G401 (cell line): ENCODE results near the gene CLDN24. TPM values are rescaled to one million over a fixed set of nuclear protein-coding genes. Genes with fewer than 3 reads are reported as not detected.

Source experiments
- DNase-seq: peaks from one replicate; pipeline ENCODE4 v3.0.0-alpha.2; 2015; ENCODE audit warnings: low spot score
- in situ Hi-C: cut with HindIII; loops from 2 replicates; pipeline ENCODE4 v1.10.0; 2016; ENCODE audit warnings: low sequenced_read_pairs, mixed read lengths
- total RNA-seq: library from RNA; depleted of rRNA; stranded (reverse); fragments of >200 nt; shearing (Covaris generic); gene quantifications from 2 replicates; pipeline ENCODE4 v1.2.3, GENCODE V29; 2014; rRNA removed

CLDN24 gene
- total RNA-seq, 1 experiment from 2014 or later, result not detected

DNA sequence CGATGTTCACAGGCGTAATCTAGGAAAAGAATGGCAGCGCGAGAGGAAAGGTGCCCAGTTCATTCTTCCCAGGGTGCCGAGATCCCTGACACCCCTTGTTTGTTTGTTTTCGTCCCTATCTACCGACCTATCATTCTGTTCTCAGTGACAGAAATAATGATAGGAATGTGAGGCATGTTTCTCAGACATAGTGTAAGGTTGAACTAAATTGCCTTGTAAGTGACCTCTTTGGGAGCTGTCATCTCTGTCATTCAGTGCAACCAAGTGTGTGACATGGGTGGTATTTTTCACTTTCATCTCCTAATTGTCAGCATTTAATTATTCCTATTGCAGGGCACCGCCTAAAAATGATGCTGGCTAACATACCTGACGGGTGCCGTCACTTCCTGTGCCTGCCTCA is 26.5 kb downstream of the CLDN24 start:
- no peak for DNase-seq

GRCh38 chr4:183291070-183291469 is 31.2 kb downstream of the CLDN24 start:
- in situ Hi-C loops, result no loop called here
- DNase-seq, result no peak

More for the DNA sequence above, 26.5 kb downstream of the CLDN24 start:
- in situ Hi-C loops, result no loop called here

DNA sequence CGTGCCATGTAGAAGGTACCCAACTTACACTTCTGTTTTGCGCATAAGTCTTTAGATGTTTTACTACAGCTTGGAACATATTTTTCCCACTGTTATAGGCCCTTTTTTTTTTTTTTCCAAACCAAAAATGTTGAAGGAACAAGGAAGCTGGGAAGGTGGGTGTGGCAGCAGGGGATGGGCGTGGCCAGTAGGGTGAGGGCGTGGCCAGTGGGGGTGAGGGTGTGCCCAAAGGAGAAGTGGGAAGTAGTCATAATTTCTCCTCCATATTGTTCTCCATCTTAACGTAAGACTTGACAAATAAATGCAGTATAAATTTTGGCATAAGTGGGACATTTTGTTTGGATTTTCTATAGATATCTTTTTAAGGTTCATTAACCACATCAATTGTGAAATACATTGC is 32.5 kb downstream of the CLDN24 start:
- in situ Hi-C loops, result no loop called here
- no peak for DNase-seq

- DNase-seq, result no peak
- in situ Hi-C loops, result no loop called here
These were observed 33.3 kb downstream of the CLDN24 start for GRCh38 chr4:183288955-183289354.

GRCh38 chr4:183287677-183288076 is 34.5 kb downstream of the CLDN24 start:
- DNase-seq, result no peak
- in situ Hi-C loops, result no loop called here

DNA sequence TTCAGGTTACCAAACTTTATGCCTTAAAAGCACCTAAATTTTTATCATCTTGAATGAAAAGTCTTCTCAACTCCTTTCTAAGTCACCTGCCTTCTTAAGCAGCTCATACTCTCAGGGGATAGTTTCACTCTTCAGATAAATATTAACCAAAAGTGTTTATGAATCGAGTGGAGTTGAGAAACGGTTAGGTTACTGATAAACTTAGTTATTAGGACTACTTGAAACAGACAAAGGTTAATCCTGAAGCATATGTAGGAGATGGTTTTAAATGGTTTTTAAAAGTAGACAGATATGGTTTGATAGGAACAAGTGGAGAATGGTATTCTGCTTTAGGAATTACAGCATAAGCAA is 34.9 kb downstream of the CLDN24 start:
- DNase-seq, result no peak
- in situ Hi-C loops, result no loop called here

GRCh38 chr4:183286590-183287308 is 35.5 kb downstream of the CLDN24 start:
- in situ Hi-C loops, result no loop called here
- no peak for DNase-seq

DNA sequence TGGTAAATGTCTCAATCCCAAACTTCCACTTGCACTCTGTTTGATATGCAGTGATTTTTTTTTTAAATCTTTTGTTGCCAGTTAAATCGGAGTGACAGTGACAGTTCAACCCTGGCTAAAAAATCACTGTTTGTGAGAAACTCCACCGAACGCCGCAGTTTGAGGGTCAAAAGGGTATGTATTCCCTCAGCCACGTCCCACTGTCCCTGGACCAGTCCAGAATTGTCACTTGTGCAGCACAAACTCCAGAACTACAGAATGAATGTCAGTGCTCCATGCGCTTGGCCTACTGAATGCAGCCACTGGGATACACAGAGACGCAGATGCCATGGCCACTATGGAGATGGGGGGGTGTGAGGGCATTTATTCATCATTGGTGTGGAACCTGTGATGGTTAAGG is 36.3 kb downstream of the CLDN24 start:
- in situ Hi-C loops, result no loop called here
- no peak for DNase-seq

DNA sequence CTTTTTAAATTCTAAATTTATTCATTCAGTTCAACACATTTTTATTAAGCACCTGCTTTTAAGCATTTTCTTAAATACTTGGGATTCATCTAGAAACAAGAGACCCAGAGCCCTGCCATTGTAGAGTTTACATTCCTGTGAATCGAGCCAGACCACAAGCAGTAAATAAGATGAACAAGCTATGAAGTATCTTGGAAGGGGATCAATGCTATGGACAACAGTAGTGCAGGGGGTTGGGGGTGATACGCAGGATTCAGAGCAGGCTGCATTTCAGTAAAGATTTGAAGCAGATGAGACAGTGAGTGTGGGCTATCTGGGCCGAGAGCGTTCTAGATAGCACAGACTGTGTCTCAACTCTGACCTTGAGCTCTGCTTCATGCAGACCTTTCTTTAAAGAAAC is 37.3 kb downstream of the CLDN24 start:
- no peak for DNase-seq
- in situ Hi-C loops, result no loop called here

DNA sequence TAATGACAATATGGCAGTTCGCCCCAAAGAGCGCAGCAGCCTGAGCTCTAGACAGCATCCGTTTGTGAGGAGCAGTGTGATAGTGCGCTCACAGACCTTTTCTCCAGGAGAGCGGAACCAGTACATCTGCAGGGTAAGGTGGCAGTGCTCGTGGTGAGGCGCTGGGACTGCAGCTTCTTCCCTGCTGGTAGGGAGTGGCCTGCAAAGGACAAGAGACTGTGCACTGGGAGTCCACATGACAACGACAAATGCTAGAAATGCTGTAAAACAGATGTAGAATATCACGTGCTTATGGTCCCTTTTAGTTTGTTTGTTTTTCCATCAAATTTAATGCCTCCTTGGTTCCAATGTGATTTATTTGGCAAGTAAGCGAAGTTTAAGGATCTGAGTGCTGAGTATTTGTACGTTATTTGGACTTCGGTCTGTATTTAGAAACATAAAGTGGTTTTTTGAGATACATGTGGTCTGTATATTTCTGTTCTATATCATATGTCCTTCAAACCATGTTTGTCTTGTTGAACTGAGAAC is 37.9 kb downstream of the CLDN24 start:
- in situ Hi-C loops, result no loop called here
- DNase-seq, result no peak

DNA sequence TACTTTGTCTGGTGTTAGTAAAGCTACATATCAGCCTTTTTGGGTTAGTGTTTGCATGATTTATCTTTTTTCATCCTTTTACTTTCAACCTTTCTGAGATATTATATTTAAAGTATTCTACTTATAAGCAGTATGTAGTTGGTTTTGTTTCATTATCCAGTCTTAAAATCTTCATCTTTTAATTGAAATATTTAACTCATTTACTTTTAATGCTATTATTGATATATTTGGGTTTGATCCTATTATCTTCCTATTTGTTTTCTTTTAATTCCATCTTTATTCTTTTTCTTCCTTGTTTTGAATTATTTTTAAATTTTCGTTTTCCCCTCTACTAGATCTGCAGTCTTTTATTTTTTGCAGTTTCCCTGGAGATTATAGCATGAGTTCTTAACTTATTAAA is 46.1 kb downstream of the CLDN24 start:
- in situ Hi-C loops, result no loop called here

GRCh38 chr4:183272384-183272783 is 49.8 kb downstream of the CLDN24 start:
- in situ Hi-C loops, result loop anchor here (25.0 kb wide), 2 partner anchors 210 to 335 kb away; no protein-coding TSS in a partner anchor

More for the DNA sequence above, 46.1 kb downstream of the CLDN24 start:
- DNase-seq, result no peak

More at GRCh38 chr4:183272384-183272783, 49.8 kb downstream of the CLDN24 start:
- no peak for DNase-seq

Other genes starting within 250 kb of the CLDN24 start
- gene WWC2, start 223.2 kb downstream of the CLDN24 start, total RNA-seq, result 11.9 and 15.9 TPM in 2 replicates
- not detected in 2 replicates for gene CLDN22, start 2.1 kb downstream of the CLDN24 start, total RNA-seq
- gene CDKN2AIP, start 122.2 kb upstream of the CLDN24 start, total RNA-seq, result 14.0 and 20.7 TPM in 2 replicates
- 17.7 and 43.6 TPM in 2 replicates for gene ING2, start 182.6 kb upstream of the CLDN24 start, total RNA-seq